Brain microvascular endothelial cell (primary cell): ENCODE data around the gene ITGAV.

Source experiments
- DNase-seq: peaks from one replicate; pipeline ENCODE4 v3.0.0-alpha.2; 2020
- H3K27ac ChIP-seq: fragments of 250-450 bp; sonication (Bioruptor Pico); 2 replicates; pipeline ENCODE4 v1.5.1; 2020; ENCODE audit warnings: mild to moderate bottlenecking, moderate library complexity
- H3K27me3 ChIP-seq: fragments of 250-450 bp; sonication (Bioruptor Pico); replicated peaks from 2 replicates; pipeline ENCODE4 v1.5.1; 2020; ENCODE audit warnings: mild to moderate bottlenecking
- H3K36me3 ChIP-seq: fragments of 250-450 bp; sonication (Bioruptor Pico); replicated peaks from 2 replicates; pipeline ENCODE4 v1.5.1; 2020; ENCODE audit warnings: mild to moderate bottlenecking
- H3K4me3 ChIP-seq: 2 replicates; pipeline ENCODE4 v1.5.1; 2011; ENCODE audit warnings: low read depth, mild to moderate bottlenecking, control low read depth, low read length, moderate library complexity
- in situ Hi-C: cut with HindIII; loops from 2 replicates; pipeline ENCODE4 v1.10.0; 2017; ENCODE audit warnings: low sequenced_read_pairs, low pct_ligation_motif_present
- TF ChIP-seq, protein P1 (sequence below): IDR thresholded peaks from 2 replicates; pipeline ENCODE4 v1.5.1; 2011; ENCODE audit warnings: low read depth, mild to moderate bottlenecking, moderate library complexity, low read length, control low read depth, inconsistent platforms; ENCODE audit errors: missing control alignments

The ITGAV gene

DNA sequence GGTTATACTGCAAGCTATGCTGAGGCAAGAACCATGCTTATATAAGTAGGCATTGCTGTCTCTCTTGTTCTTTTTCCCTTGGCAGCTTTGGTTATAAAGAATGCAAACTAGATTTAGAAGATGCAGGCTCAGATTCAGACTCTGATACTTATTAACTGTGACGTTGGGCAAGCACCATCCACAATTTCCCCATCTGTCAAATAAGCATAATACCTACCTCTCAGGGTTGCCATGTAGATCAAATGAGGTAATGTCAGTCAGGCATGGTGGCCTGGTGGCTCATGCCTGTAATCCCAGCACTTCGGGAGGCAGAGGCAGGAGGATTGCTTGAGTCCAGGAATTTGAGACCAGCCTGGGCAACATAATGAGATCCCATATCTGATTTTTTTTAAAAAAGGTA, 21.7 kb downstream of the ITGAV start:
- TF ChIP-seq, protein P1, sequence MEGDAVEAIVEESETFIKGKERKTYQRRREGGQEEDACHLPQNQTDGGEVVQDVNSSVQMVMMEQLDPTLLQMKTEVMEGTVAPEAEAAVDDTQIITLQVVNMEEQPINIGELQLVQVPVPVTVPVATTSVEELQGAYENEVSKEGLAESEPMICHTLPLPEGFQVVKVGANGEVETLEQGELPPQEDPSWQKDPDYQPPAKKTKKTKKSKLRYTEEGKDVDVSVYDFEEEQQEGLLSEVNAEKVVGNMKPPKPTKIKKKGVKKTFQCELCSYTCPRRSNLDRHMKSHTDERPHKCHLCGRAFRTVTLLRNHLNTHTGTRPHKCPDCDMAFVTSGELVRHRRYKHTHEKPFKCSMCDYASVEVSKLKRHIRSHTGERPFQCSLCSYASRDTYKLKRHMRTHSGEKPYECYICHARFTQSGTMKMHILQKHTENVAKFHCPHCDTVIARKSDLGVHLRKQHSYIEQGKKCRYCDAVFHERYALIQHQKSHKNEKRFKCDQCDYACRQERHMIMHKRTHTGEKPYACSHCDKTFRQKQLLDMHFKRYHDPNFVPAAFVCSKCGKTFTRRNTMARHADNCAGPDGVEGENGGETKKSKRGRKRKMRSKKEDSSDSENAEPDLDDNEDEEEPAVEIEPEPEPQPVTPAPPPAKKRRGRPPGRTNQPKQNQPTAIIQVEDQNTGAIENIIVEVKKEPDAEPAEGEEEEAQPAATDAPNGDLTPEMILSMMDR, result no peak
- Histone ChIP-seq H3K4me3 (no peak overlapping the region), H3K27ac (no peak overlapping the region), H3K36me3 (peaks cover 16% of the 10 kb centered on the region), H3K27me3 (no peaks in the 10 kb centered on the region)
- no peak for DNase-seq
- in situ Hi-C loops, result no loop called here

DNA sequence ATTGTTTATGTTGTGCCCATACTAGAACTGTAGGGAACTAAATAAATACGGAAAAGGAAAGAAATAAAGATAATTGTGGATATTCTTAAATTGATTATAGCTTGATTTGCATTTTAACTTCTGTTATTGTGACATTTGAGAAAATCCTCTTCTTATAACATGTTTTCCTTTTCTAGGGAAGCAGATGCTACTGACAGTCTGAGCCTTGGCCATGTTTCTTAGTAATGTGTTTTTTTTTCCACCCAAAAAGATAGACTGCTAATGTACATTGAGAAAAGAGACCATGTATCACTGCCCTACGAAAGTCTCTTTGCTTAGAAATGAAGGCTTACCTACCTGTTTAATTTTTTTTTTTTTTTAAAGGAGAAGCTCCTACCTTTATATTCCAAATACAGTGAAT, 22.2 kb downstream of the ITGAV start:
- H3K27ac ChIP-seq, result no peak overlapping the region
- peaks cover 13% of the 10 kb centered on the region for H3K36me3 ChIP-seq
- H3K4me3 ChIP-seq, result no peak overlapping the region
- DNase-seq, result no peak
- no peaks in the 10 kb centered on the region for H3K27me3 ChIP-seq
- TF ChIP-seq, protein P1, result no peak
- in situ Hi-C loops, result no loop called here

- DNase-seq, result no peak
- H3K27me3 ChIP-seq, result no peaks in the 10 kb centered on the region
- in situ Hi-C loops, result no loop called here
- TF ChIP-seq, protein P1, result no peak
- H3K36me3 ChIP-seq, result peaks cover 15% of the 10 kb centered on the region
- H3K4me3 ChIP-seq, result no peak overlapping the region
- H3K27ac ChIP-seq, result no peak overlapping the region
Observed at GRCh38 chr2:186612555-186613440, 22.9 kb downstream of the ITGAV start.

- Histone ChIP-seq H3K4me3 (no peak overlapping the region), H3K27ac (no peak overlapping the region), H3K27me3 (no peaks in the 10 kb centered on the region), H3K36me3 (peaks cover 9% of the 10 kb centered on the region)
- TF ChIP-seq, protein P1, result no peak
- no peak for DNase-seq
- in situ Hi-C loops, result no loop called here
Observed at GRCh38 chr2:186614373-186614772, 24.5 kb downstream of the ITGAV start.

DNA sequence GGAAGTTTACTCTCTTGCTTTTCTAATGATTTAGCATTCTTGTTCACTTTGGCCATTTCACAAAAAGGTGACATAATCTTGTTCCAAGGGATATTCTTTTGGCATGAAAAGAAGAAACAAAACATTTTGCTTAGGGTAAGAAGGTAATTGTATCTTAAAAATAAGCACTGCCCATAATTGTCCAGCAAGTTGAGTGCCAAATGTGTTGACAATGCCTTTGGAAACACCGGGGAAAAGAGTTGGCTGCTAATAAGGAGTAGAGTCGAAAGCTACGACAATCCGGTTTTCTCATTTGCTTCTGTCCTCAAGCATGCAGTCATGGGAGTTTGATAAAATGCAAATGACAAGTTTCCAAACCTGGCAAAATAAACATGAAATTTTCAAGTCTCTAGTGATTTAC, 27.3 kb downstream of the ITGAV start:
- no peak for DNase-seq
- in situ Hi-C loops, result no loop called here
- peaks cover 4% of the 10 kb centered on the region for H3K36me3 ChIP-seq
- no peak overlapping the region for H3K27ac ChIP-seq
- TF ChIP-seq, protein P1, result no peak
- H3K4me3 ChIP-seq, result no peak overlapping the region
- H3K27me3 ChIP-seq, result no peaks in the 10 kb centered on the region
